HEK293 (cell line): ENCODE results near the gene CLEC2A.

ENCODE experiments used
- GLI4 ChIP-seq: fragments of 450-650 bp; formaldehyde crosslinking; IDR thresholded peaks from 2 replicates; pipeline ENCODE4 v1.5.1; 2016; ENCODE audit warnings: missing biosample characterization, missing genetic modification characterization
- MYNN ChIP-seq: fragments of 450-650 bp; formaldehyde crosslinking; IDR thresholded peaks from 2 replicates; pipeline ENCODE4 v1.5.1; 2016; ENCODE audit warnings: missing biosample characterization, missing genetic modification characterization, borderline replicate concordance
- SETDB1 ChIP-seq: IDR thresholded peaks from one replicate; pipeline ENCODE4 v1.6.1; 2017; ENCODE audit warnings: mild to moderate bottlenecking, low read length, moderate library complexity, mixed read lengths; ENCODE audit not compliant: insufficient read length
- TCF7L2 ChIP-seq: IDR thresholded peaks from 2 replicates; pipeline ENCODE4 v1.6.1; 2011; ENCODE audit warnings: low read depth, mild to moderate bottlenecking, inconsistent platforms, low read length, moderate library complexity, borderline replicate concordance
- YY1 ChIP-seq: fragments of 450-650 bp; formaldehyde crosslinking; IDR thresholded peaks from 2 replicates; pipeline ENCODE4 v1.5.1; 2018; ENCODE audit warnings: missing biosample characterization, missing genetic modification characterization
- ZNF2 ChIP-seq: fragments of 450-650 bp; formaldehyde crosslinking; IDR thresholded peaks from 2 replicates; pipeline ENCODE4 v1.5.1; 2016; ENCODE audit warnings: missing biosample characterization, missing genetic modification characterization
- ZNF501 ChIP-seq: fragments of 450-650 bp; formaldehyde crosslinking; IDR thresholded peaks from 2 replicates; pipeline ENCODE4 v1.5.1; 2016; ENCODE audit warnings: missing biosample characterization, missing genetic modification characterization
- ZNF549 ChIP-seq: fragments of 450-650 bp; IDR thresholded peaks from 2 replicates; pipeline ENCODE4 v1.5.1; 2018; ENCODE audit warnings: missing biosample characterization, missing genetic modification characterization, mild to moderate bottlenecking, inconsistent platforms, moderate library complexity
- TF ChIP-seq, protein P1 (sequence below): fragments of 450-650 bp; formaldehyde crosslinking; IDR thresholded peaks from 2 replicates; pipeline ENCODE4 v1.5.1; 2016; ENCODE audit warnings: missing biosample characterization, missing genetic modification characterization
- TF ChIP-seq, protein P2 (sequence below): fragments of 450-650 bp; formaldehyde crosslinking; IDR thresholded peaks from 2 replicates; pipeline ENCODE4 v1.5.1; 2016; ENCODE audit warnings: missing biosample characterization, missing genetic modification characterization
- TF ChIP-seq, protein P3 (sequence below): fragments of 450-650 bp; formaldehyde crosslinking; IDR thresholded peaks from 2 replicates; pipeline ENCODE4 v1.5.1; 2016; ENCODE audit warnings: missing biosample characterization, missing genetic modification characterization
- TF ChIP-seq, protein P4 (sequence below): fragments of 450-650 bp; formaldehyde crosslinking; IDR thresholded peaks from 2 replicates; pipeline ENCODE4 v1.5.1; 2016; ENCODE audit warnings: missing biosample characterization, missing genetic modification characterization
- TF ChIP-seq, protein P5 (sequence below): fragments of 450-650 bp; formaldehyde crosslinking; optimal IDR thresholded peaks from 2 replicates; pipeline ENCODE3; 2016; ENCODE audit warnings: missing biosample characterization, mild to moderate bottlenecking, missing genetic modification characterization

DNA sequence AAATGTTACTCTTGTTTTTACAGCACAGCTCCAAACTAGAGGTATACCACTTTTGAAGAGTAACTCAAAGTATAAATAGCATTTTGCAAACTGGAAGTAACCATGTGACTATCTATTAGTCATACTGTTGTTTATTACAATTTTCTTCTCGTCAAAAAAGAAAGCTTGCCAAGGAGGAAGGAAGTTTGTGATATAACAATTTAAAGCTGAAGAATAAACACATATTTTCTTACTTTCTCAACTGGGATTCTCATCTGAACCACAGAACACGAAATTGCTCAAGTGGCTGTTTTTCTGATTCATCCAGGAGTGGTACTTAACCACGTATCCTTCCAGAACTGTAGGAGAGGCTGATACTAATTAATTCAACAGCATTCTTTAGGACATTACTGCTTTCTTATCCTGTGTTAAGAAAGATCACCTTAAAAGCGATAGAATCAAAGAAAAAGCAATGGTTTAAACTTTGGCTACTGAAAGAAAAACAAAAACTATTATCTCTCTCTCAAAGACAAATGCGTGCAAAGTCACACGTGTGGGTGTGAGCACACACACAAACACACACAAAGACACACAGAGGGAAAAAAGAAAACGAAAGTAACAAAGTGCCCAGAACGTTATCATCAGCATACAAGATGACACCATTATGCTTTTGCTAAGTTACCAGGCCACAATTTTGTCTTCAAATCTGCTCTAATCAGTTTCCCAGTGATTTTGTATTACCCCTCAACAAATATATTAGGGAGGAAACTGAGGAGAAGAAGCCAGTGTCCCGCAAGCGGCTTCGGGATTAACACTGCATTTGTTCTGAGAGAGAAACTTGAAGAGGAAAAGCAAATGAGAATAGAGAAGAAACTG lies 62.6 kb downstream of the CLEC2A start, which contains the start of gene CLEC2B:
- TF ChIP-seq, protein P1, sequence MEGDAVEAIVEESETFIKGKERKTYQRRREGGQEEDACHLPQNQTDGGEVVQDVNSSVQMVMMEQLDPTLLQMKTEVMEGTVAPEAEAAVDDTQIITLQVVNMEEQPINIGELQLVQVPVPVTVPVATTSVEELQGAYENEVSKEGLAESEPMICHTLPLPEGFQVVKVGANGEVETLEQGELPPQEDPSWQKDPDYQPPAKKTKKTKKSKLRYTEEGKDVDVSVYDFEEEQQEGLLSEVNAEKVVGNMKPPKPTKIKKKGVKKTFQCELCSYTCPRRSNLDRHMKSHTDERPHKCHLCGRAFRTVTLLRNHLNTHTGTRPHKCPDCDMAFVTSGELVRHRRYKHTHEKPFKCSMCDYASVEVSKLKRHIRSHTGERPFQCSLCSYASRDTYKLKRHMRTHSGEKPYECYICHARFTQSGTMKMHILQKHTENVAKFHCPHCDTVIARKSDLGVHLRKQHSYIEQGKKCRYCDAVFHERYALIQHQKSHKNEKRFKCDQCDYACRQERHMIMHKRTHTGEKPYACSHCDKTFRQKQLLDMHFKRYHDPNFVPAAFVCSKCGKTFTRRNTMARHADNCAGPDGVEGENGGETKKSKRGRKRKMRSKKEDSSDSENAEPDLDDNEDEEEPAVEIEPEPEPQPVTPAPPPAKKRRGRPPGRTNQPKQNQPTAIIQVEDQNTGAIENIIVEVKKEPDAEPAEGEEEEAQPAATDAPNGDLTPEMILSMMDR (tag by site-specific recombination), result no peak
- TF ChIP-seq GLI4 (tag by site-specific recombination) (no peak), YY1 (tag by site-specific recombination) (no peak), TCF7L2 (no peak), SETDB1 (no peak), ZNF2 (no peak), ZNF501 (no peak), MYNN (tag by site-specific recombination) (no peak), ZNF549 (tag by site-specific recombination) (no peak)
- TF ChIP-seq, protein P2, sequence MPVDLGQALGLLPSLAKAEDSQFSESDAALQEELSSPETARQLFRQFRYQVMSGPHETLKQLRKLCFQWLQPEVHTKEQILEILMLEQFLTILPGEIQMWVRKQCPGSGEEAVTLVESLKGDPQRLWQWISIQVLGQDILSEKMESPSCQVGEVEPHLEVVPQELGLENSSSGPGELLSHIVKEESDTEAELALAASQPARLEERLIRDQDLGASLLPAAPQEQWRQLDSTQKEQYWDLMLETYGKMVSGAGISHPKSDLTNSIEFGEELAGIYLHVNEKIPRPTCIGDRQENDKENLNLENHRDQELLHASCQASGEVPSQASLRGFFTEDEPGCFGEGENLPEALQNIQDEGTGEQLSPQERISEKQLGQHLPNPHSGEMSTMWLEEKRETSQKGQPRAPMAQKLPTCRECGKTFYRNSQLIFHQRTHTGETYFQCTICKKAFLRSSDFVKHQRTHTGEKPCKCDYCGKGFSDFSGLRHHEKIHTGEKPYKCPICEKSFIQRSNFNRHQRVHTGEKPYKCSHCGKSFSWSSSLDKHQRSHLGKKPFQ (tag by site-specific recombination), result no peak
- TF ChIP-seq, protein P3, sequence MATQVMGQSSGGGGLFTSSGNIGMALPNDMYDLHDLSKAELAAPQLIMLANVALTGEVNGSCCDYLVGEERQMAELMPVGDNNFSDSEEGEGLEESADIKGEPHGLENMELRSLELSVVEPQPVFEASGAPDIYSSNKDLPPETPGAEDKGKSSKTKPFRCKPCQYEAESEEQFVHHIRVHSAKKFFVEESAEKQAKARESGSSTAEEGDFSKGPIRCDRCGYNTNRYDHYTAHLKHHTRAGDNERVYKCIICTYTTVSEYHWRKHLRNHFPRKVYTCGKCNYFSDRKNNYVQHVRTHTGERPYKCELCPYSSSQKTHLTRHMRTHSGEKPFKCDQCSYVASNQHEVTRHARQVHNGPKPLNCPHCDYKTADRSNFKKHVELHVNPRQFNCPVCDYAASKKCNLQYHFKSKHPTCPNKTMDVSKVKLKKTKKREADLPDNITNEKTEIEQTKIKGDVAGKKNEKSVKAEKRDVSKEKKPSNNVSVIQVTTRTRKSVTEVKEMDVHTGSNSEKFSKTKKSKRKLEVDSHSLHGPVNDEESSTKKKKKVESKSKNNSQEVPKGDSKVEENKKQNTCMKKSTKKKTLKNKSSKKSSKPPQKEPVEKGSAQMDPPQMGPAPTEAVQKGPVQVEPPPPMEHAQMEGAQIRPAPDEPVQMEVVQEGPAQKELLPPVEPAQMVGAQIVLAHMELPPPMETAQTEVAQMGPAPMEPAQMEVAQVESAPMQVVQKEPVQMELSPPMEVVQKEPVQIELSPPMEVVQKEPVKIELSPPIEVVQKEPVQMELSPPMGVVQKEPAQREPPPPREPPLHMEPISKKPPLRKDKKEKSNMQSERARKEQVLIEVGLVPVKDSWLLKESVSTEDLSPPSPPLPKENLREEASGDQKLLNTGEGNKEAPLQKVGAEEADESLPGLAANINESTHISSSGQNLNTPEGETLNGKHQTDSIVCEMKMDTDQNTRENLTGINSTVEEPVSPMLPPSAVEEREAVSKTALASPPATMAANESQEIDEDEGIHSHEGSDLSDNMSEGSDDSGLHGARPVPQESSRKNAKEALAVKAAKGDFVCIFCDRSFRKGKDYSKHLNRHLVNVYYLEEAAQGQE (tag by site-specific recombination), result no peak
- TF ChIP-seq, protein P4, sequence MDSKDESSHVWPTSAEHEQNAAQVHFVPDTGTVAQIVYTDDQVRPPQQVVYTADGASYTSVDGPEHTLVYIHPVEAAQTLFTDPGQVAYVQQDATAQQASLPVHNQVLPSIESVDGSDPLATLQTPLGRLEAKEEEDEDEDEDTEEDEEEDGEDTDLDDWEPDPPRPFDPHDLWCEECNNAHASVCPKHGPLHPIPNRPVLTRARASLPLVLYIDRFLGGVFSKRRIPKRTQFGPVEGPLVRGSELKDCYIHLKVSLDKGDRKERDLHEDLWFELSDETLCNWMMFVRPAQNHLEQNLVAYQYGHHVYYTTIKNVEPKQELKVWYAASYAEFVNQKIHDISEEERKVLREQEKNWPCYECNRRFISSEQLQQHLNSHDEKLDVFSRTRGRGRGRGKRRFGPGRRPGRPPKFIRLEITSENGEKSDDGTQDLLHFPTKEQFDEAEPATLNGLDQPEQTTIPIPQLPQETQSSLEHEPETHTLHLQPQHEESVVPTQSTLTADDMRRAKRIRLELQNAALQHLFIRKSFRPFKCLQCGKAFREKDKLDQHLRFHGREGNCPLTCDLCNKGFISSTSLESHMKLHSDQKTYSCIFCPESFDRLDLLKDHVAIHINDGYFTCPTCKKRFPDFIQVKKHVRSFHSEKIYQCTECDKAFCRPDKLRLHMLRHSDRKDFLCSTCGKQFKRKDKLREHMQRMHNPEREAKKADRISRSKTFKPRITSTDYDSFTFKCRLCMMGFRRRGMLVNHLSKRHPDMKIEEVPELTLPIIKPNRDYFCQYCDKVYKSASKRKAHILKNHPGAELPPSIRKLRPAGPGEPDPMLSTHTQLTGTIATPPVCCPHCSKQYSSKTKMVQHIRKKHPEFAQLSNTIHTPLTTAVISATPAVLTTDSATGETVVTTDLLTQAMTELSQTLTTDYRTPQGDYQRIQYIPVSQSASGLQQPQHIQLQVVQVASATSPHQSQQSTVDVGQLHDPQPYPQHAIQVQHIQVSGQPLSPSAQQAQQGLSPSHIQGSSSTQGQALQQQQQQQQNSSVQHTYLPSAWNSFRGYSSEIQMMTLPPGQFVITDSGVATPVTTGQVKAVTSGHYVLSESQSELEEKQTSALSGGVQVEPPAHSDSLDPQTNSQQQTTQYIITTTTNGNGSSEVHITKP (tag by site-specific recombination), result no peak
- TF ChIP-seq, protein P5, sequence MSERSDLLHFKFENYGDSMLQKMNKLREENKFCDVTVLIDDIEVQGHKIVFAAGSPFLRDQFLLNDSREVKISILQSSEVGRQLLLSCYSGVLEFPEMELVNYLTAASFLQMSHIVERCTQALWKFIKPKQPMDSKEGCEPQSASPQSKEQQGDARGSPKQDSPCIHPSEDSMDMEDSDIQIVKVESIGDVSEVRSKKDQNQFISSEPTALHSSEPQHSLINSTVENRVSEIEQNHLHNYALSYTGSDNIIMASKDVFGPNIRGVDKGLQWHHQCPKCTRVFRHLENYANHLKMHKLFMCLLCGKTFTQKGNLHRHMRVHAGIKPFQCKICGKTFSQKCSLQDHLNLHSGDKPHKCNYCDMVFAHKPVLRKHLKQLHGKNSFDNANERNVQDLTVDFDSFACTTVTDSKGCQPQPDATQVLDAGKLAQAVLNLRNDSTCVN, result no peak
